Sciatic nerve (tissue), 2 donors: ENCODE measurements around the gene KCNC4. TPM values are rescaled to one million over a fixed set of nuclear protein-coding genes. Genes with fewer than 3 reads are reported as not detected.

Source experiments
- ATAC-seq: fragments of 200-7000 bp; cut with Tn5 transposase; one replicate; pipeline ENCODE4 v1.9.1; 2020; ENCODE audit warnings: mild to moderate bottlenecking, moderate library complexity
- DNase-seq: peaks from one replicate; pipeline ENCODE4 v3.0.0-alpha.2; 2020; ENCODE audit warnings: low spot score
- intact Hi-C: fragments of 100-400 bp; cut with DNase I; formaldehyde crosslinking; loops from one replicate; pipeline ENCODE4 v1.14.2; 2022
- total RNA-seq: library from RNA; stranded (reverse); fragmentation: NEBNext Ultra II Directional; extraction: Animal tissue kit (Norgen Biotek cat#: 25700); gene quantifications from one replicate; pipeline ENCODE4 v1.2.1, GENCODE V29; 2021
- donor health status: DM: no; HTN: no; CAD: no.
- donor health status: DM: no; HTN: no; CAD: no.

KCNC4 gene
- 15.6 TPM for total RNA-seq

DNA sequence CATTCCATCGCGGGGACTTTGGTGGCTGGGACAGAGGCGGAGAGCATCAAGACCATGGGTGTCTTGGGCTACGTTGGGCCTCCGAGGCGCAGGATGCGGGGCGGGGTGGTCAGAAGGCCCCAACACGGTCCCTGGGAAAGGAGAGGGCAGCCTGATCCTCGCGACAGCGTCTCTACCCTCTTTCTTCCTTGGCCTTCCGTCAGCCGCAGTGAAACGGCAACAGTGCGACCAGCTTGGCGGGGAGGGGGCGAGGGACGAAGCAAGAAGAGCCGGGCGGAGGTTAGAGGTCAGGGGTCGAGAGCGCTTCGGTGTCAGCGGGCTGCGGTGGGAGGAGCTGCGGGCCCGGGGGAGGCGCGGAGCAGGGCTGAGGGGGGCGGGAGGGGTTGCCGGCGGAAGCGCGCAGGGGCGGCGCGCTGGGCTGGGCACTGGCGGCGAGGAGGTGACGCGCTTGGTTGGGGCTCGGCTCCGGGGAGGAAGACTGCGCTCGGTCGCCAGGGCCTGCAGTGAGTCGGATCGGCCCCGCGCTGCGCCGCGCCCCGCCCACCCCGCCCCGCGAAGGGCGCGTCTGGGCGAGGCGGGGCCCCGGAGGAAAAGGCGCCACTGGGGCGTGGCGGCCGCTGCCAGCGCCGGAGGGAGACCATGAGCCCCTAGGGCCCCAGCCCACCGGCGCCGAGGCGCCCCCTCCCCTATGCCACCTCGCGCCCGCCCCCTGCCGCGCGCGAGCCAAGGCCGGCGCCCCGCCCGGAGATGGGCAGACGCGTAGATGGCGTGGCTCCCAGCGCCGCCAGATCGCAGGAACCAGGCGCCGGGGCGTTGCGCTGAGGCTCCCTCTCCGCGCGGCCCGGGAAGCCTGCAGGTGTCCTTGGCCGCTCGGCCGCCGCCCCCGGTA is at the start of gene KCNC4:
KCNC4 (plus strand) TSS at position 600 of the 889 bp plus-strand sequence. CDS start 1,186 bp downstream, outside the sequence.
- DNase-seq (peak; percentile 91), ATAC-seq (peak; percentile 91)
- intact Hi-C loops: no loop called here

DNA sequence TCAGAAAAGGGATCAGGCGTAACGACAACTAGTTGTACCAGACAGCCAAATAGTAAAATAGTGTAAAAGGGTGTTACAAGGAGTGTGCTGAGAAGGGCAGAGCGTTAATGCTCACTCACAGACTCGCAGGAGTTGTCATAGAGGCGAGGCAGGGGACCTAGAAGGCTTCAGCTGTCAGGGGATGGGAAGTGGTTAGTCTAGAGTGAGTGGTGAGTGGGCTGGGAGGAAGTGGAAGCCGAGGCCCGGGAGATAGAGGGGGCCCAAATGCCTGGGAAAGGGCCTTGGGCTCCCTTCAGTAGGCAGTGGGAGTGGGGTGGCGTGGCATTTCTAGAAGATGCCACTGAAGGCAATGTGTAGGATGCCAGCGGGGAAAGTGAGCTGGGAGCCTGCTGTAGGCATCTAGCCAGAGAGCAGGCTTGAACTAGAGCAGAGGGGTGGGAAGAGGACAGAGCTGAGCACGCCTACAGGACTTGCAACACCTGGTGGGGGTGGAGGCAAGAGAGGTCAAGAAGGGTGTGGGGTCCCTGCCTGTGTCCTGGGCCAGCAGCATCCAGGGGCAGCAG is 49.5 kb upstream of the KCNC4 start:
- ATAC-seq: no peak
- intact Hi-C loops: no loop called here
- DNase-seq: no peak

DNA sequence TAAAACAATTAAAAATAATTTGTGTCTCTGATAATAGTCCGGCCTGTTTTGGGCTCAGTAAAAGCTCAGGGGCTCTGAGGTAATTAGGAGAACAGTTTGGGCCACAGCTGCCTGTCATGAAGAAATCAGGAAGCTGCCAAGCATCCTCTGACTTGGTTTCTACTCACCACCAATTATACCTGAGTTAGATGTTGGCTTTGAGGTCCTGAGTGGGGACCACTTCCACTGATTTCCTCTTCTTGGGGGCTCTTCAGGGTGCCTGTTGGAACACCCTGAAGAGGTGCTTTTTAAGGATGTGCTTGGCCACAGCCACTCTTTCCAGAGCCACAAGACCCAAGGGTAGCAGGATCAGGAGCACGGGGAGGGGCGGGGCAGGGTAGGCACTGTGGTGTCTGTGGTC is 48.9 kb upstream of the KCNC4 start:
- no peak for DNase-seq
- no peak for ATAC-seq
- intact Hi-C loops: no loop called here

DNA sequence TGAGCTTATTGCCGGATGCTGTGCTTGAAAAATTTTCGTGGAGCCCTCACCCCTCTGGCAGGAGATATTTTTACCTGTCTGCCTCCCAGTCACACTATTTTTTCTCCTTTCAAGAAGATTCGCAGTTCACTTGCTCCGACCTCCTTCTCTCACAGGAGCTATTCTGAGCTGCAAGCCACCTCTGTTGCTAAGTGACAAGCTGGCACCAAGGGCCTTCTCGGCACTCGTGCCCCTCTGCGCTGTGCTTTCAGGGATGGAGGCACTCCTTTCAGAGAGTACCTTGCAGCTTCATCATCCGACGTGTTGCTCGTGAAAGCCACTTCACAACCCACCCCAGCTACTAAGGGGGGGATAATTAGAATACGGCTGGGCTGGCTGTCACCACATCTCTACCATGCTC is 48.3 kb upstream of the KCNC4 start:
- intact Hi-C loops: no loop called here
- ATAC-seq (no peak), DNase-seq (no peak)

DNA sequence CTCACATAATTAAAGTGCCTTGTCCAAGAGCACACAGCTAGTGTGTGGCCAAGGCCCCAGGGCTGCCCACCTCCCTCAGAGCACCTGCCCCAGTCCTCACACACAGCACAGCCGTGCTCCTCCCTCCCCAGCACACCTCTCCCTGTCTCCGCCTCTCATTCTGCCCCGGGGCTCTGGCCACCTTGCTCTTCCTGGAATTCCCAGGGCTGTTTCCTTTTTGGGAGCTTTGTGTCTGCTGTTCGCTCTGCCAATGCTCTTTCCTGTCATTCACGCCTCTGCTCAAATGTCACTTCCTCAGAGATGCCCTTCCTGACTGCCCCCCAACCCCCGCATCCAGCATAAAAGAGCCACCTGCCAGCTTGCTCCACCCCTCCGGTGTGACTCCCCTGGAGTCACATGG is 46.5 kb upstream of the KCNC4 start:
- no peak for DNase-seq
- intact Hi-C loops: no loop called here
- ATAC-seq: no peak

DNA sequence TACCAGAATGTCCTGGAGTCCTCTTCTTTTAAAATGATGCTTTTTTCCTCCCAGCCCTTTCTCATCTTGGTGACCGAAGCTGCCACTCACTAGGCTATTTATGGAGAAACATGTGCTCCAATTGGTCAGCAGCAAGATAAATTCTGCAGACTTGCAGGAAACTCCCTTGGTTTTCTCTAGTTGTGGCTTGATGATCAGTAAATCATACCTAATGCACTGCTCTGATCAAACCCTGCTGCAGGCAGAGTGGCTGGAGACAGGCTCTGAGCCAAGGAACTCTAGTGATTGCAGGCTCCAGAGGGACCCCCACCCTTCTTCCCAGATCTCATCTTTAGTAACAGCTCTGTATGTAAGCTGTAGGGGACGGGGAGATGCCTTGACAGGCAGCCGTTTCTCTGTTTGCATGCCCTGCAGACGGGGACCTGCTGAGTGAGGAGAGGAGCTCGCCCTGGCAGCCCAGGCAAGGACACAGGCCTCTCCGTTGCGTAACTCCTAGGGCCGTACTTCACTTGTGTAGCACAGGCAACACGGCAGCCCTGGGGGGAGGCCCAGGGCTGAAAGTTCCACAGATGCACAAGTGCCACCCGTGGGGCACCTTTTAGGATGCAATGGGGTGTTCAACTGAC is 45.3 kb upstream of the KCNC4 start:
- no peak for ATAC-seq
- no peak for DNase-seq
- intact Hi-C loops: no loop called here

DNA sequence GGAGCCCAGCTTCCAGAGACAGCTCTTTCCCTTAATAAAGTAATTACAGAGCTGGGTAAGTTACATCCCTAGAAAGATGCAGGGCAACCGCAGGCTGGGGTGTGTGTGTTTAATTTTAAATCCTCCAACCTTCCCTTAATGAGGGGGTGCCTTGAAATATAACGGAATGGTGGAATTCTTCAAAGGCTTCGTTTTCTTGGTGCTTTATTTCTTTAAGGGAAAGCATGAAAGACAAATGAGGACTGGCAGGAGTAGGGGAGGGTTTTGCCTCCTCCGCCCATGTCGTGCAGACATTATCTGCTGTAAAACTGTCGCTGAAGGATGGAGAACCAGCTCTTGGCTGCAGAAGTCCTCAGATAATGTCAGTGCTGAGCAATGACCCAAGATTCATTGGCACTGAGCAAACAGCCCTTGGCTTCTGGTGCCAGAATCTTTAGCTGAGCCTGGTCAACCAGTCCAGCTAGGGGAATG is 44.3 kb upstream of the KCNC4 start:
- intact Hi-C loops: no loop called here
- DNase-seq (no peak), ATAC-seq (no peak)

DNA sequence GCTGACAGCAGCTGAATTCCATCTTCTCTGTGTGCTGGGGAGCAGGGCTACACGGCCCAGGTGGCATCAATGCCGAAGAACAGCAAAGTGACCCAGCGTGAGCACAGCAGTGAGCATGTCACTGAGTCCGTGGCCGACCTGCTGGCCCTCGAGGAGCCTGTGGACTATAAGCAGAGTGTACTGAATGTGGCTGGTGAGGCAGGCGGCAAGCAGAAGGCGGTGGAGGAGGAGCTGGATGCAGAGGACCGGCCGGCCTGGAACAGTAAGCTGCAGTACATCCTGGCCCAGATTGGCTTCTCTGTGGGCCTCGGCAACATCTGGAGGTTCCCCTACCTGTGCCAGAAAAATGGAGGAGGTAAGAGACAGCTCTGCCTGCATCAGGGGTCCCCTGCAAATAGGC is 43.3 kb upstream of the KCNC4 start:
- intact Hi-C loops: no loop called here
- ATAC-seq: no peak
- no peak for DNase-seq

DNA sequence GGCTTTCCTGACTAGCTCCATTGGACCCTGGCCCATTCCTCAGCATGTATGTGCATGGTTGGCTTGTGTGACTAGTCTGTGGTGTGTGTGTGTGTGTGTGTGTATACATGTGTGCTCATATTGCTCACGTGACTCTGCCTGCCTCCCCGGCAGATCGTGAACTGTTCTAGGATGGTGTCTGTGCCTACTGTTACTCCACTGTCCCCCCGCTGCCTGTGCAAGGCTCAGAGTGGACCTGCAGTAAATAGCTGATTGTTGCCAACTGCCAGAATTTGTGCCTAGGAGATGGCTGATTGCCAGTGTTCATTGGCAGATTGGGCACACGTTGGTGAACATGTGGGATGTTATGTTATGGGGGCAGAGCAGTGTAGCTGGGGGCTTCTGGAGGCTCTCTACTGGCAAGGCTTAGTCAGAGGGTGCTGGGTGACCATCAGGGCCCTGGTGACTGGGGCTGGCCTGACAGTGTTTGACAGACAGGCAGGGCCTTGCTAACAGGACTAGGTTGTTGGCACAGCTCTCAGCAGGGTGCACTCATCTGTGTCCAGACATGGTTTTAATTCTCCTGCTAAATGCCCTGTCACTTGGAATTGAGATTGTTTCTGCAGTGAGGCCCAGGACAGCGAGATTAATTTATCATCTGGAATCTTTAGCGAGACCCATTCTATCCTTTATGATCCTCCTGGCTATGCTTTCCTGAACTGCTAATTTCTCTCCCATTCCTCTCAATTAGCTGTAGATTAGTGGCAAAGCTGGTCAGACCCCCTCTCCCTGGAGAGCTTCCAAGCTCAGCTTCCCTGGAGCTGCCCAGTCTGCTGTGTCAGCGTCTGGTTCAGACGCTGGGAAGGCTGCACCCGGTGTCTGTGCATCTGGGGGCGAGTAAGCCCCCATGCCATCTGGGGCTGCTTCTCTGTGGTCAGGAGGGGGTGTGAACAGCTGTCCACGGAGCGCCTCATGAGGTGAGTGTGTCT is 39.1 kb upstream of the KCNC4 start:
- intact Hi-C loops: no loop called here
- ATAC-seq (no peak), DNase-seq (no peak)

DNA sequence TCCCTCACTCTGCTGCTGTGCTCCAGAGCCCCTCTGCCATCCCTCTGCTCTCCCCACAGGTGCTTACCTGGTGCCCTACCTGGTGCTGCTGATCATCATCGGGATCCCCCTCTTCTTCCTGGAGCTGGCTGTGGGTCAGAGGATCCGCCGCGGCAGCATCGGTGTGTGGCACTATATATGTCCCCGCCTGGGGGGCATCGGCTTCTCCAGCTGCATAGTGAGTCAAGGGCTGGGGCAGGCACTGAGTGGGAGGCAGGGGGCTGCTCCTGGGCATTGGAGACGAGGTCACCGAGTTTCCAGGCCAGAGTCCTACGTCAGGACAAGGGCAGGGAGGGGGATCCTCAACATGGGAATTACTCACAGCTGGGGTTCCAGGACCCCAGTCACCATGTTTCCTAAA is 38.1 kb upstream of the KCNC4 start:
- intact Hi-C loops: no loop called here
- ATAC-seq (no peak), DNase-seq (no peak)

DNA sequence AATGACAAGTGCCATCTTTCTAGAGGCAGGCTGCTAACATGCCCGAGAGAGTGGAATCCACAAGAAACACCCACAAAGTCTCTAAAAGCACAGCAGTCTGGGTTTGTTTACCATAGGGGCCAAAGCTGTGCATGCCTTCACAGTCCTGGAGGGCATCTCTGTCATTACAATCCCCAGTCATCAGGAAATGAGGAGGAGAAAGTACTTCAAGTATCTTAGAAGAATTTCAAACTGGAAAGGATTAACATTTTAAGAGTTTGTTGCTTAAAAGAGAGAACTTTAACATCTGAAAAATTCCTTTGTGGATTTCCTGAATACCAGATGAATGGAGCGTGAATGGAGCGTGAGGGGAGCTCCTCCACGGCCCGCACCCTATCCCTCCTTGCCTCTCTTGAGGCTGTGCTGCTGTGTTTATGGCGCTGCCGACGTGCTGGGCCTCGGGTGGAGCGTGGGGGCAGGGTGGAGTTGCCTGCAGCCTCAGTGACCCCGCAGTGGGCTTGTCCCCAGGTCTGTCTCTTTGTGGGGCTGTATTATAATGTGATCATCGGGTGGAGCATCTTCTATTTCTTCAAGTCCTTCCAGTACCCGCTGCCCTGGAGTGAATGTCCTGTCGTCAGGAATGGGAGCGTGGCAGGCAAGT is 36.5 kb upstream of the KCNC4 start:
- intact Hi-C loops: no loop called here
- no peak for DNase-seq
- no peak for ATAC-seq

DNA sequence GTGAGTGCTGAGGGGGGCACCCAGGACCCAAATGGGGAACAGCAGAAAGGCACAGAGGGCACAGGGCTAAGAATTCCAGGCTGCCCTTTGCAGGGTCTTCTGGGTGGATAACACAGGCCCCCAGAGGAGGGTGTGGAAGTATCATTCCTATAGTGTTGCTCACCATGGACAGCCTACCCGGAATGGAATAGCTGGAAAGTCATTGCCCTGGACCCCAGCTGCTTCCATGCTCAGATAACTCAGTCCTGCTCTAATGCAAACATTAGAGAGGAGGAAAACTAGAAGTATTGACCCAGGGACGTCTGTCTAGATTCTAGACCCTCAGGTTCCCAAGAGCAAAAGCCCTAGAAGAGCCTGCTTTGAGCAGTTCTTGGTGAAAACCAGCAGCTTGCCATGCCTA is 35.2 kb upstream of the KCNC4 start:
- intact Hi-C loops: no loop called here
- ATAC-seq (no peak), DNase-seq (no peak)

DNA sequence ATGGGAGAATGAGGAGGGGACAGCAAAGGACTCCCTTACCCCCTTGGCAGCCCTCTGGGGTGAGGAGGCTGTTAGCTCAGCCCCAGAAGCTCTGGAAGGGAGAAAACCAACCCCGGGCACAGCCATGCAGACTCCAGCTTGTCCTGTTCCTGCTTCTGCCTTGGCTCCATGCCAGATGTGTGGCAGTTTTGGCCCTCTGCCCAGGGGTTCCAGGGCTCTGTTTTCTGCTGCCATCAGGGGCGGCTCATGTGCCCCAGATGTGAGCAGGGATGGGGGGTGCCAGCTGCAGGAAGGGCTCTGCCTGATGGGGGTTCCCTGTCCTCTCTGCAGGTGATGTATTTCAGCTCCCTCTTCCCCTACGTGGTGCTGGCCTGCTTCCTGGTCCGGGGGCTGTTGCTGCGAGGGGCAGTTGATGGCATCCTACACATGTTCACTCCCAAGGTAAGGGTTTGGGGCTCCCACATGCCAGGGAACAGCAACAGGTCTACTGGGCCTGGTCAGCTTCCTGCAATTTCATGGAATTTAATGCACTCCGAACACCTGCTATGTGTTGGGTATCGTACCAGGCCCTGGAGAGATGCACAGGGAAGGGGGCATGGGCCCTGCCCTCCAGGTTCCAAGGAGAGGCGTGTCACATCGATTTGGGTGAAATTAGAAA is 33.7 kb upstream of the KCNC4 start:
- DNase-seq (peak; percentile 65), ATAC-seq (peak; percentile 13)
- intact Hi-C loops: no loop called here

DNA sequence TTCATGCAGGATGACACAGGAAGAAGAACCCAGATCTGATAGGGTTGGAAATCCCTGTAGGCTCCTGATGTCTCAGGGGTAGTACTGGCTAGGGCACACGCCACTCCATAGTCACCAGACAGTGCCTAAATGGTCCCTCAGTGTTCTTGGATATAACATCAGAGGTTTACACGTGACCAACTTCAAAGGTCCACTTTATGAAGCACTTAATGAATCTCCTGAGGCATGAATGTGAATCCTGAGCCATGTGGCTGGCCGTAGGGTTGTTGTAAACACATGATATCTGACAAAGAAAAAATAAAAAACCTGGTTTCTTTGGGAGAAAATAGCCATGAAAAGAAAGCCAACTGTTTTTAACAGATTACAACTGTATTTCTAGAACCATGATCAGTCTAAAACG is 32.3 kb upstream of the KCNC4 start:
- DNase-seq: no peak
- intact Hi-C loops: no loop called here
- ATAC-seq: no peak

DNA sequence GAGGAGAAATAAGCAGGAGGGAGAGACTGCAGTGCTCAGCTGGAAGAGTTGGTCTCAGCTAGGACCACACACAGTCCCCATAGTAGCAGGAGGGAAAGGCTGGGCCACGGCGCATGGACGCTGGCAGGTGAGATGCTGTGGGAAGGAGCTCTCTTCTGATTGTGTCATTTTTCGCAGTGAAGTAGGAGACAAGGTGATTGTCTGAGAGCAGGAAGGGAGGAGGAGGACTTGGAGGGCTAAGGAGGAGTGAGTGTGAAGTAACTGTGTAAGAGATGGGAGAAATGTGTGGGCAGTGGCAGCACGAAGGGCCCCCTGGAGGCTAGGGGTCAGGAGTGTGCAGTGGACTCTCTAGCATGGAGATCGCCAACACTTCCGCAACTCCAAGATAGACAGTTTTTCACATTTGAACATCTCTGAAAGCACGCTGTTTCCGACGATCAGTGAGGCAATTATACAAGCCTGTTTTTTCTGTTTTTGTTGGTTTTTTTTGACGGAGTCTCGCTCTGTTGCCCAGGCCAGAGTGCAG is 26.4 kb upstream of the KCNC4 start:
- no peak for ATAC-seq
- no peak for DNase-seq
- intact Hi-C loops: no loop called here

DNA sequence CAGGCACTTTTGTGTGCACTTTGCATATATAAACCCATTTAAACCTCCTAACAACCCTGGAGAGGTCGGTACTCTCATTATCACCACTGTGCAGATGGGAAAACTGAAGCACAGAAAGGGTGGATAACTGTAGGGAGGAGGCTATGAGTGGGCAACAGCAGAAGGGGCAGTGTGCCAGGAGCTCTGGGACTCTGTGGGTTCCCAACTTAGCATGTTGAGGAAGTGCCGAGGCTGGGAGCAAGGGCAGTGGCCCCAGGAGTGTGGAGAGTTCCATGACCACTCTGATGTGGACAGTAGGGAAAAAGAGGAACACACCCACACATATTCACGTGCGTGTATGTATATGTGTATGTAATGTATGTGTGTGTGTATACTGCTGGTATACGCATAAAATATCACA is 25.7 kb upstream of the KCNC4 start:
- ATAC-seq (no peak), DNase-seq (no peak)

DNA sequence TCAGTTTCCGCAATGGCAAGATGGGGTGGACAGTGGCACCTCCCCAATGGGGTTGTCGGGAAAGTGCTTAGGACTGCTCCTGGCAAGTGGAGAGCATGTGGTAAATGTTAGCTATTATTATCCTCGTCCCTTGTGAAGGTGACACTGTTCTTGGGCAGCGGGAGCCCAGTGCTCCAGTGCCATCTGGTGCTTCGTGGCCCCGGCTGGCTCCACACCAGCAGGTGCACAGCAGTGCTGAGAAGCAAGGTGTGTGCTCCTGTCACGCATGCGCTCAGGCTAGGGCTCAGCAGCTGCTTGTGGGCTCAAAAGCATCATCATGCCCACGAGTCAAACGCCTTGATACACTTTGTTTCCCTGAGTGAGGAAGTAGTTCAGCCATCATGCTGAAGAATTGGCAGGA is 24.9 kb upstream of the KCNC4 start:
- ATAC-seq (no peak), DNase-seq (no peak)
- intact Hi-C loops: no loop called here

More for the DNA sequence above, 25.7 kb upstream of the KCNC4 start:
- intact Hi-C loops: no loop called here

DNA sequence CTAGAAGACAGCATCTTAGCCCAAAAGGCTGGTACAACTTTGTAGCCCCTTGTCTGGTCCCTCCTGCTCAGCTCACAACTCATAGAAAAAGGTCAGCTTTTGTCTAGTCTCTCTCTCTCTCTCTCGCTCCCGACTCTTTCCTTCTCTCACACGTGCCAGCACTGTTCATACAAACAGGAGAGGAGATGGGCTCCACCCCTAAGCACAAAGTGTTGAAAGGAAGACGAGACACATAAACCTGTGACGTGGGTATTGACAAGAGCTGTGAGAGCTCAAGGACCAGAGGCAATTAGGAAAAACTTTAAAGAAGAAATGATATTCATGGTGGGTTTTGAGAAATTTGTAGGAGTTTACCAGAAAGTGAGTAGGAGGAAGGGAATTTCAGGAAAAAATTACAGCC is 23.6 kb upstream of the KCNC4 start:
- no peak for ATAC-seq

More for the DNA sequence above, 23.6 kb upstream of the KCNC4 start:
- DNase-seq: no peak
- intact Hi-C loops: no loop called here
